Epithelial cell of esophagus (primary cell): ENCODE measurements around the gene SHLD1.

ENCODE experiments used
- DNase-seq: peaks from one replicate; pipeline ENCODE4 v3.0.0; 2010; ENCODE audit warnings: low read depth
- H3K4me3 ChIP-seq: 2 replicates; pipeline ENCODE4 v1.5.1; 2011; ENCODE audit warnings: mild to moderate bottlenecking, low read length, control low read depth
- CTCF ChIP-seq: IDR thresholded peaks from 2 replicates; pipeline ENCODE4 v1.5.1; 2011; ENCODE audit warnings: low read depth, mild to moderate bottlenecking, low read length, control low read depth, inconsistent platforms; ENCODE audit not compliant: insufficient read depth; ENCODE audit errors: missing control alignments

The SHLD1 gene

GRCh38 chr20:5821627-5822215 lies 71.5 kb downstream of the SHLD1 start:
- no peak overlapping the region for H3K4me3 ChIP-seq
- no peak for TF ChIP-seq CTCF
- peak; percentile 26 for DNase-seq

- no peak overlapping the region for H3K4me3 ChIP-seq
- no peak for TF ChIP-seq CTCF
- no peak for DNase-seq
Observed at GRCh38 chr20:5822569-5822968, 72.4 kb downstream of the SHLD1 start.

- no peak for TF ChIP-seq CTCF
- no peak overlapping the region for H3K4me3 ChIP-seq
- DNase-seq: no peak
Observed at GRCh38 chr20:5825130-5825719, 75.0 kb downstream of the SHLD1 start.

- no peak for TF ChIP-seq CTCF
- DNase-seq: no peak
- H3K4me3 ChIP-seq: no peak overlapping the region
Observed at GRCh38 chr20:5827098-5827853, 77.1 kb downstream of the SHLD1 start.

- H3K4me3 ChIP-seq: no peak overlapping the region
- no peak for DNase-seq
- TF ChIP-seq CTCF: no peak
Observed at GRCh38 chr20:5827861-5828260, 77.7 kb downstream of the SHLD1 start.

- H3K4me3 ChIP-seq: no peak overlapping the region
- no peak for DNase-seq
- no peak for TF ChIP-seq CTCF
Observed at GRCh38 chr20:5829241-5829809, 79.1 kb downstream of the SHLD1 start.
